ENCODE data around the gene PTTG1IP2. TPM values are rescaled to one million over a fixed set of nuclear protein-coding genes. Genes with fewer than 3 reads are reported as not detected.

The PTTG1IP2 gene
- total RNA-seq, 1 donor = not detected

DNA sequence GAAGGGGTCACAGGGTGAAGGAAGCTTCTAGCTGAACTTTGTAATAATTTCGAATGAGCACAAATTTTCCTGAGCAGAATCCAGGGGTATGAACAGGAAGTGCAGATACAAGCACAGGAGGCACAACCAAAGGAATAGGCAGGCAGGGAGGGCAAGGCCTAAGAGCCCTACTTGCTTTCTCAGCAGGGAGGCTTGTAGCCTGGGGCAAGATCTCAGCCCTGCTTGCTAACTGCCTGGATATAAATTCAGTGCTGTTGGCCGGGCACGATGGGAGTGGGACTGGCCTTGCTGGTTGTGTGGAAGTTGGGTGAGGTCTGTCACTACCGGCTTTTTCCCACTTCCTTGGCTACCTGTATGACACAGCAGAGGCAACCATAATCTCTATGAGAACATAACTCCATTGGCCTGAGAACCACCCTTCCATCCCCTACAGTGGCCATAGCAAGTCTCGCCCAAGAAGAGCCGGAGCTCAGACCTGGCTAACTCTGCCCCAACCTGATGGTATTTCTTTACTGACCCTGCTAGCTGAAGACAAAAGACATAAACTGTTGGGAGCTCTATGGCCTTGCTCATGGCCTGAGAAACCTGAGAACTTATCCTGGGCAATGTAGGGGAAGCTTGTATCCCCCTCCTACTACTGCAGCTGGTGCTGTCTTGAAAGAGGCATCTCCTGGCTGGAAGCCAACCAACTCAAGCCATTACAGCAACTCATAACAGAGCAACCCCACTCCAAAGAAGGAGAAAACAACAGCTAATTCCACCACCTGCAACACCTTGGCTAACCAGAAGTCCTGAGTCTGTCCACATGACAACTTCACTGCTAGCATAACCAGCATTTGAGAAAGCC, 38.6 kb upstream of the PTTG1IP2 start:
- DNase-seq (ENCODE audit: insufficient read length, low spot score, missing footprints) = no peak
- Histone ChIP-seq H3K4me2 (ENCODE audit: insufficient read depth, low read length) (no peak overlapping the region), H2AFZ (ENCODE audit: low read length) (no peak overlapping the region), H3K36me3 (ENCODE audit: insufficient read depth, low read length) (no peaks in the 10 kb centered on the region), H3K27me3 (ENCODE audit: insufficient read depth, low read length) (no peaks in the 10 kb centered on the region), H3K9me3 (ENCODE audit: low read depth, low read length) (peaks cover 2% of the 10 kb centered on the region), H3K79me2 (ENCODE audit: insufficient read depth, low read length) (no peaks in the 10 kb centered on the region), H3K4me3 (ENCODE audit: insufficient read depth, low read length) (no peak overlapping the region), H3K27ac (ENCODE audit: low read depth, low read length) (no peak overlapping the region), H3K4me1 (ENCODE audit: insufficient read depth, low read length) (no peaks in the 10 kb centered on the region), H4K20me1 (ENCODE audit: insufficient read depth, low read length) (no peaks in the 10 kb centered on the region)
- no peak for TF ChIP-seq CTCF (IDR thresholded peaks at IDR 0.05; ENCODE audit: extremely low read depth, low read depth, low read length)

DNA sequence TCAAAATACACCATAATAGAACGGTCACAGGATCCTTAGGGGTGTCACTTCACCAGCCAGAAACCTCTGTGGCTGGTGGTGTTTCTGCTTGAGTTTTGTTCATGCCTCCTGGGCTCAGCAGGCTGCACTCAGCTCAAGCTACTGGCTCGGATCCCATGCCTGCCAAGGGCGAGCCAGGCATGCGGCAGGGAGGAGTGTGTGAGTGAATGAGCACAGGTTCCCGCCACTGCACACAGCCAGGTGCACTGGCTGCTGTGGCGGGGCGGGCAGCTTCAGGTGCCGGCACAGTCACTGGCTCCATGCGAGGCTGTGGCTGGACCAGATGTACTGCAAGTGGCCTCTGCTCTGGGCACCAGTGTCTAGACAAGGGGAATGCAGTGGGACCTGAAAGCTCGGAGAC, 36.7 kb upstream of the PTTG1IP2 start:
- Histone ChIP-seq H3K27me3 (ENCODE audit: insufficient read depth, low read length) (no peaks in the 10 kb centered on the region), H4K20me1 (ENCODE audit: insufficient read depth, low read length) (no peaks in the 10 kb centered on the region), H2AFZ (ENCODE audit: low read length) (no peak overlapping the region), H3K4me1 (ENCODE audit: insufficient read depth, low read length) (no peaks in the 10 kb centered on the region), H3K27ac (ENCODE audit: low read depth, low read length) (no peak overlapping the region), H3K4me2 (ENCODE audit: insufficient read depth, low read length) (no peak overlapping the region), H3K79me2 (ENCODE audit: insufficient read depth, low read length) (no peaks in the 10 kb centered on the region), H3K9me3 (ENCODE audit: low read depth, low read length) (peaks cover 2% of the 10 kb centered on the region), H3K36me3 (ENCODE audit: insufficient read depth, low read length) (no peaks in the 10 kb centered on the region), H3K4me3 (ENCODE audit: insufficient read depth, low read length) (no peak overlapping the region)
- no peak for DNase-seq (ENCODE audit: insufficient read length, low spot score, missing footprints)
- TF ChIP-seq CTCF (IDR thresholded peaks at IDR 0.05; ENCODE audit: extremely low read depth, low read depth, low read length) = no peak

DNA sequence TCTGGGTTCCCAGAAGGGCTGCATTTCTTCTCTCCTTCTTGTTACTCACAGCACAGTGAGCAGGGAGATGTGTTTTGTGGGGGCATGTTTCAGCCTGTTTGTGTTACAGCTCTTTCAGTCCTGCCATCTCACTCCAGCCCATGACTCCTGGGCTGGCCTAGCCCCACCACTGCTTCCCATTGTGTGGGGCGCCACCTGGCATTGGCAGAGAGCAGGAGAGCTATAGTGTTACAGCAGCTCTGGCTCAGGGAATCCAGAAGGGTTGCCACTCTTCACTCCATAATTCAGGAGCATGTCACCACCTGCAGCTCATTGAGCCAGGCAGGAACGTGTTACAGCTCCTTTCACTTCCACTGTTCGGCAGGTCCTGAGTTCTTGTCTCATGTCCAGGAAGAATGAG, 36.2 kb upstream of the PTTG1IP2 start:
- no peak for DNase-seq (ENCODE audit: insufficient read length, low spot score, missing footprints)
- no peaks in the 10 kb centered on the region for H3K79me2 ChIP-seq (ENCODE audit: insufficient read depth, low read length)

More for the DNA sequence above, 36.2 kb upstream of the PTTG1IP2 start:
- Histone ChIP-seq H3K4me2 (ENCODE audit: insufficient read depth, low read length) (no peak overlapping the region), H3K4me1 (ENCODE audit: insufficient read depth, low read length) (no peaks in the 10 kb centered on the region), H3K4me3 (ENCODE audit: insufficient read depth, low read length) (no peak overlapping the region), H3K27me3 (ENCODE audit: insufficient read depth, low read length) (no peaks in the 10 kb centered on the region), H3K36me3 (ENCODE audit: insufficient read depth, low read length) (no peaks in the 10 kb centered on the region), H3K27ac (ENCODE audit: low read depth, low read length) (no peak overlapping the region), H3K9me3 (ENCODE audit: low read depth, low read length) (peaks cover 2% of the 10 kb centered on the region), H2AFZ (ENCODE audit: low read length) (no peak overlapping the region), H4K20me1 (ENCODE audit: insufficient read depth, low read length) (no peaks in the 10 kb centered on the region)
- no peak for TF ChIP-seq CTCF (IDR thresholded peaks at IDR 0.05; ENCODE audit: extremely low read depth, low read depth, low read length)
